OCI-LY1 (cell line): ENCODE measurements around the gene CAV1.

Experiments used
- EZH2 ChIP-seq: fragments of 200-600 bp; sonication (generic), shearing (Covaris generic); IDR thresholded peaks from 2 replicates; pipeline ENCODE4 v1.8.0; 2017; ENCODE audit warnings: borderline replicate concordance, mixed run types, mild to moderate bottlenecking, antibody characterized with exemption, low read length, moderate library complexity, mixed read lengths
- TF ChIP-seq, protein P1 (sequence below): fragments of 200-600 bp; sonication (generic), shearing (Covaris generic); IDR thresholded peaks from 2 replicates; pipeline ENCODE4 v1.5.1; 2017; ENCODE audit warnings: mild to moderate bottlenecking, antibody characterized with exemption, low read length, moderate library complexity, mixed read lengths

DNA sequence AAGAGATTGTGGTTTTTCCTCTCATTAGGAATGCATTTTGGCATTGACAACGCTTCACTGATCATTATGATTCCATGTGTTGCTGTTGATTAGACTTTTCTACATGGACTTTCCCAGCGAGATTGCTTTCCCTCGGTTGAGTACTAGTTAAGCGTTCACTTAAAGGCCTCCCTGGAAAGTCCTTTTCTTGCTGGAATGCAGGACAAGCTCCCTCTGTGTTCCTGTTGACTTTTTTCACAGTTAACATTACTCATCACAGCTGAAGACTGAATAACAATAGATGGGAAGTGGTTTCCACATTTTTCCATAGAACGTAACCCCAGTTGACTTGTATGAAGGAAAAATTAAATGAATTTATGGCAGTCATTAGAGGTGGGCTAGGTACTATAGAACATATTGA is 2.6 kb upstream of the CAV1 start:
- TF ChIP-seq, protein P1, sequence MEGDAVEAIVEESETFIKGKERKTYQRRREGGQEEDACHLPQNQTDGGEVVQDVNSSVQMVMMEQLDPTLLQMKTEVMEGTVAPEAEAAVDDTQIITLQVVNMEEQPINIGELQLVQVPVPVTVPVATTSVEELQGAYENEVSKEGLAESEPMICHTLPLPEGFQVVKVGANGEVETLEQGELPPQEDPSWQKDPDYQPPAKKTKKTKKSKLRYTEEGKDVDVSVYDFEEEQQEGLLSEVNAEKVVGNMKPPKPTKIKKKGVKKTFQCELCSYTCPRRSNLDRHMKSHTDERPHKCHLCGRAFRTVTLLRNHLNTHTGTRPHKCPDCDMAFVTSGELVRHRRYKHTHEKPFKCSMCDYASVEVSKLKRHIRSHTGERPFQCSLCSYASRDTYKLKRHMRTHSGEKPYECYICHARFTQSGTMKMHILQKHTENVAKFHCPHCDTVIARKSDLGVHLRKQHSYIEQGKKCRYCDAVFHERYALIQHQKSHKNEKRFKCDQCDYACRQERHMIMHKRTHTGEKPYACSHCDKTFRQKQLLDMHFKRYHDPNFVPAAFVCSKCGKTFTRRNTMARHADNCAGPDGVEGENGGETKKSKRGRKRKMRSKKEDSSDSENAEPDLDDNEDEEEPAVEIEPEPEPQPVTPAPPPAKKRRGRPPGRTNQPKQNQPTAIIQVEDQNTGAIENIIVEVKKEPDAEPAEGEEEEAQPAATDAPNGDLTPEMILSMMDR: no peak
- TF ChIP-seq EZH2: no peak
